ENCODE data around the gene SIGLEC9.
A peak's percentile ranks its signal among the peaks of the same experiment; 100 is the strongest.
"Not testable (repeated sequence)": the region's sequence is repeated elsewhere in the genome, so short reads cannot be mapped to it uniquely, and the experiment has no call there.

SIGLEC9 gene

DNA sequence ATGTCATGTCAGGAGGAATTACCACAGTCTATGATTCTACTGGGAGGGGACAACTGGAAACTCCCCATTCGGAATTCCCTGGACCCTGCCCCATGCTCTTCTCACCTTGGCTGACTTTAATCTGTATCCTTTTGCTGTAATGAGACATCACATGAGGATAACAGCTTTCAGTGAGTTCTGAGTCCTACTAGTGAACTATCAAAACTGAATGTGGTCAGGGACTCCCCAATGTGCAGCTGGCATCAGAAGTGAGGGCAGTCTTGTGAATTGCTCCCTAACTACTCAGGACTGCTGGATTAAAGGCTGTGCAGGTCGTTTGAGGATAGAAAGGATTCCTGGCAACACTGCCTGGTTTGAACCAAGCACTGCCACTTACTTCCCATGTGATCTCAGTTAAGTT is 32.6 kb downstream of the SIGLEC9 start:
- peaks cover 8% of the 10 kb centered on the region for H3K4me1 Mint-ChIP-seq
- DNase-seq, result no peak
- no peaks in the 10 kb centered on the region for H3K36me3 Mint-ChIP-seq
- H3K9me3 Mint-ChIP-seq, result no peaks in the 10 kb centered on the region
- no peak overlapping the region for H3K4me3 Mint-ChIP-seq
- no peak overlapping the region for H3K27ac Mint-ChIP-seq
- CTCF ChIA-PET, result interaction anchor here (0.5 to 9.8 kb wide), 8 partner anchors 12 to 477 kb away, joined by 3 to 125 read pairs (median 6); no protein-coding TSS in a partner anchor
- peaks cover 44% of the 10 kb centered on the region for H3K27me3 Mint-ChIP-seq

DNA sequence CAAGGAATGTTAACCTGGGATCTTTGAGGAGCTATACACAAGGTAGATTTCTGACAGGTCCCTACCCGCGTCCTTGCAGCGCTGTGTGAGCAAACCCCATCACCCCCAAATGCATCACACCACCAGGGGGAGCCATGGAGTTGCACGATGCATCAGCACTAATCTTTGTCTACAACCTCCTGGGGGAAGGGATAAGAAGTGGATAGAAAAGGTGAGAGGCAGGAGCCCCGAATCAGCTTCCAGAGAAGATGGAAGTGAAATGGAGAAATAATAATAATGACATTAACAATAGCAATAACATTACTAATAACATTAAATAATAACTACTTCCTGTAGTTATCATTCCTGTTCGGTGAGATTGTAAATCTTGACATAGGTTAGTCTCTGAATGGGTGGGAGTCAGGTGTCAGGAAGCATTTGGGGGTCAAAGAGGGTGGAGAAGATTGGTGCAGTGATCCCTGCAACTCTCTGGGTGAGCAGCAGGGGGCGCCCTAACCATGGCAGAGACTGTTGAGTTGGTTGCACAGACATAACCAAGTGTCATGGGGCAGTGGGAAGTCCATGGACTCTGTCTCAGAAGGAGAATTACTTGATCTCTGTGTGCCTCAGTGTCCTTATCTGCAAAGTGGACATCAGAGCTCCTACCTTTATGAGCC is 33.9 kb downstream of the SIGLEC9 start:
- no peaks in the 10 kb centered on the region for H3K36me3 Mint-ChIP-seq
- peak overlapping the region; percentile 46 for H3K27ac Mint-ChIP-seq
- peak; percentile 88 for DNase-seq
- H3K4me3 Mint-ChIP-seq, result no peak overlapping the region
- H3K9me3 Mint-ChIP-seq, result no peaks in the 10 kb centered on the region
- H3K4me1 Mint-ChIP-seq, result peaks cover 8% of the 10 kb centered on the region
- H3K27me3 Mint-ChIP-seq, result peaks cover 41% of the 10 kb centered on the region
- CTCF ChIA-PET, result interaction anchor here (0.9 to 9.8 kb wide), 10 partner anchors 10 to 169 kb away, joined by 3 to 125 read pairs (median 6); no protein-coding TSS in a partner anchor

DNA sequence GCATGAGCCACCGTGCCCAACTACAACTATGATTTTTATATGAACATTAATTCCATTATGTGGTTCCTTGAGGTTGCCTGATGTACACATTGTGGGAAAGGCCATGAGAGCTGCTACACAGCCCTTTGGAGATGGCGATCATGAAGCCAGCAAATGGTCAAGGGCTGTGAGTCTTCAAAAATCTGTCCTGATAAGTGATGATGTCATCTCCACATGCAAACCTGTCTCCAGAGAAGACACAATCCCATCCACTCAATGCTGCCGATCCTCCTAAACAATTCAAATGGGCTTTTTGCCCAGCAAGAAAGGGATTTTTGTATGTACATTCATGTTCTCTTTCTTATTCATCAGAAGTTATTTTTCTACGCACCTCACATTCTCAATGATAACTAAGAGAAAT is 35.0 kb downstream of the SIGLEC9 start:
- Mint-ChIP-seq H3K36me3 (no peaks in the 10 kb centered on the region), H3K9me3 (no peaks in the 10 kb centered on the region), H3K27me3 (peaks cover 41% of the 10 kb centered on the region), H3K4me3 (no peak overlapping the region), H3K27ac (no peak overlapping the region), H3K4me1 (peaks cover 10% of the 10 kb centered on the region)
- CTCF ChIA-PET, result interaction anchor here (0.9 to 9.8 kb wide), 4 partner anchors 9 to 105 kb away, joined by 3 to 125 read pairs (median 17); no protein-coding TSS in a partner anchor
- no peak for DNase-seq

DNA sequence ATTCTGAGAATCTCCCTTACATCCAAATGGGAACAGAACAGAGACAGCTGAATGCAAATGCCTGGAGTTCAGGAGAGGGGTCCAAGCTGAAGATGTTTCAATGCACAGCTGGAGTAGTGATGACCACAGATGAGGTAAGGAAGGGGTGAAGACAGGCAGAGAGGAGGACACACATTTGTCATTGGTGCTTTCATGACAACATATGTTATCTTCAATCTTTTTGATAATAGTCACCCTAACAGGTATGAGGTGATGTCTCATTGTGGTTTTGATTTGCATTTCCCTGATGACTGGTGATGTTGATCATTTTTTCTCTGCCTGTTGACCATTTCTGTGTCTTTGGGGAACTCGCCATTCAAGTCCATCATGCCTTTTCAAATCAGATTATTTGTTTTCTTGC is 36.6 kb downstream of the SIGLEC9 start:
- peaks cover 10% of the 10 kb centered on the region for H3K4me1 Mint-ChIP-seq
- CTCF ChIA-PET, result interaction anchor here (9.8 kb wide), 1 partner anchor 98 kb away, joined by 125 read pairs; no protein-coding TSS in a partner anchor
- H3K27me3 Mint-ChIP-seq, result peaks cover 34% of the 10 kb centered on the region
- H3K9me3 Mint-ChIP-seq, result no peaks in the 10 kb centered on the region
- H3K36me3 Mint-ChIP-seq, result no peaks in the 10 kb centered on the region
- DNase-seq, result no peak
- H3K4me3 Mint-ChIP-seq, result no peak overlapping the region
- H3K27ac Mint-ChIP-seq, result no peak overlapping the region

DNA sequence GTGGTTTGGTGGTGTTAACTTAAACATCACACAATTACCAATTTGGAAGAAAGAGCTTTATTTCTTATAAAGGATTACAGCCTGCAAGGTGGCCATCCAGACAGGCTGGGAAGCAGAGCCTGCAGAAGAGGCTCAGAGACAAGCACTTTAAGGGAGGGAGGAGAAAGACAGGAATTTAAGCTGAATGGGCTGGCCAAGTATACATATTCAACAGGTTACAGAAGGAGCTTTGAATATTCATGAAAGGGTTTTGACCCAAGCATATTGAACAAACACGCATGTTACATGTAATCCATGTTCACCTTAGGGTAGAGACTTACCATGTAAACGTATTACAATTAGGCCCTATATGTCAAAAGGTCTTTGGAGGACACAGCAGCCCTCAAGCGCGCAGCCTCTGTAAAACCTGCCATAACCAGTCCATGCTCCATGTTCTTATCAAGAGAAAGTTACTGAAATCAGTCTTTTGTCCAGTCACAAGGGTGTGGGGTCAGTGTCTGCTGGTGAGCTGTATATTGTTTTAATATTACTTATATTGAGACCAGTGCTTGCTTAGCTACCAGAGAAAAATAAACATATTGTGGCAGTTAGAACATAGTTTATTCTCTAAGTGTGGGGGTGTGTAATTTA is 37.3 kb downstream of the SIGLEC9 start:
- Mint-ChIP-seq H3K4me1 (peaks cover 16% of the 10 kb centered on the region), H3K4me3 (no peak overlapping the region), H3K27ac (no peak overlapping the region), H3K9me3 (no peaks in the 10 kb centered on the region), H3K36me3 (no peaks in the 10 kb centered on the region), H3K27me3 (peaks cover 39% of the 10 kb centered on the region)
- CTCF ChIA-PET, result interaction anchor here (1.1 to 9.8 kb wide), 2 partner anchors 97 to 352 kb away, joined by 3 to 125 read pairs; no protein-coding TSS in a partner anchor
- no peak for DNase-seq

DNA sequence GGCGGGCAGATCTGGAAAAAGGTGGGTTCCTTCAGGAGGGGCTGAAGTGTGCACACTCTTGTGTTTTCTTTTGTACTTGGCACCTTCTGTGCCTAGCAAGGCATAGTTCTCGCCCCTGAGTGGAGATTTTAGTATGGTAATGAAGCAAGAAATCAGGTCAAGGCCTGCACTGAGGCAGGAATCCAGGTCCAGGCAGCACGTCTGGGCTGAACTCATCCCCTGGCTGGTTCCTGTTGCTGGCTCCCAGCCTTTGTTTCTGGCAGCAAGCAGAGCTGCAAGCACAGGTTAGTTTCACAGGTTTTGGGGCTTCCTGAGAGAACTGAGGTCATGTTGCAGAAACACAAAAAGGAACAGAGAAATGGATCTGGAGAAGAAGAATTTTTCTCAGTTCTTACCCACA is 38.6 kb downstream of the SIGLEC9 start:
- no peak overlapping the region for H3K4me3 Mint-ChIP-seq
- CTCF ChIA-PET, result interaction anchor here (9.8 kb wide), 1 partner anchor 96 kb away, joined by 125 read pairs; no protein-coding TSS in a partner anchor
- no peak overlapping the region for H3K27ac Mint-ChIP-seq
- H3K36me3 Mint-ChIP-seq, result no peaks in the 10 kb centered on the region
- H3K27me3 Mint-ChIP-seq, result peaks cover 39% of the 10 kb centered on the region
- DNase-seq, result no peak
- H3K9me3 Mint-ChIP-seq, result no peaks in the 10 kb centered on the region
- peaks cover 29% of the 10 kb centered on the region for H3K4me1 Mint-ChIP-seq

DNA sequence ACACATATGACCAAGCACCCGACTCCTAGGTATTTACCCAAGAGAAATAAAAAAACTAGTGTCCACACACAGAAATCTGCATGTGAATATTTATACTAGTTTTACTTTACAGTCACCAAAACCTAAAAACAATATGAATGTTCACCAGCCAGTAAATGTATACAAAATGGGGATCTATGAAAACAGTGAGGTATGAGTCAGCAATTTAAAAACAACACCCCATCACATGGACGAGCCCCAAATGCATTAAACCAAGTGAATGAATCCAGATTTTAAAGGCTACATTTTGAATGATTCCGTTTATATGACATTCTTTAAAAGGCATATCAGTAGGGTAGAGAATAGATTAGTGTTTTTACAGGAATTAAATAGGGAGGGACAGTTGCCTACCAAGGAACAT is 39.5 kb downstream of the SIGLEC9 start:
- peaks cover 39% of the 10 kb centered on the region for H3K27me3 Mint-ChIP-seq
- no peak overlapping the region for H3K4me3 Mint-ChIP-seq
- no peak overlapping the region for H3K27ac Mint-ChIP-seq
- CTCF ChIA-PET, result interaction anchor here (0.6 kb wide), 2 partner anchors 90 to 231 kb away, joined by 3 read pairs; no protein-coding TSS in a partner anchor
- H3K4me1 Mint-ChIP-seq, result peaks cover 30% of the 10 kb centered on the region
- H3K36me3 Mint-ChIP-seq, result no peaks in the 10 kb centered on the region
- no peaks in the 10 kb centered on the region for H3K9me3 Mint-ChIP-seq
- DNase-seq, result no peak

DNA sequence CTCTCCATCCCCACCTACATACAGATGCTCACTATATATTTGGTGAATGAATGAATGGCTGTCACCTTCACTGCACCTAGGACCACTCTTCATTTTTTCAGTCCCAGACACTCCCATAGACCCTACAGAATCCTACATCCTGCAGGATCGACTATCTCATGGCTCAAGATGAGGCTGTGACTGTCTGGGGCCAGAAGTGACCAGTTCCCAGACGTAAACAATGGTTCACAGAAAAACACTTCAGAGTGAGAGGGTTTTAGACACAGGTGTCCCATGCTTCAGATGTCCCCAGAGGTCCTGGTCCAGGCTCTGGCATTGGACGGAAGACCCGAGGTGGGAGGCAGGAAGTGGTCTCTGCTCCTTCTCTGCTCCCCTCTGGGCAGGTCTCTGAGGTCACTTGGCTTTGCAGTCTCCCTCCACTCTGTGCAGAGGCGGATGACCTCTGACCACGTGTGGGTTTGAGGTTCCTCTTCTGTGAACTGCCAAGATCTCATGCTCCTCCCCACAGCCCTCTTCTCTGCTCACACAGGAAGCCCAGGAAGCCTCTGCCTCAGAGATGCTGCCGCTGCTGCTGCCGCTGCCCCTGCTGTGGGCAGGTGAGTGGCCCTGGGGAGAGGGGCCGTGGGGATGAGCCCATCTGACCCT is 42.3 kb downstream of the SIGLEC9 start:
- Mint-ChIP-seq H3K27ac (peak overlapping the region; percentile 47), H3K27me3 (peaks cover 39% of the 10 kb centered on the region), H3K9me3 (no peaks in the 10 kb centered on the region), H3K4me3 (peak overlapping the region; percentile 70), H3K4me1 (peaks cover 35% of the 10 kb centered on the region), H3K36me3 (no peaks in the 10 kb centered on the region)
- DNase-seq, result peak; percentile 57
- CTCF ChIA-PET, result interaction anchor here (1.0 kb wide), 1 partner anchor 92 kb away, joined by 3 read pairs; no protein-coding TSS in a partner anchor

DNA sequence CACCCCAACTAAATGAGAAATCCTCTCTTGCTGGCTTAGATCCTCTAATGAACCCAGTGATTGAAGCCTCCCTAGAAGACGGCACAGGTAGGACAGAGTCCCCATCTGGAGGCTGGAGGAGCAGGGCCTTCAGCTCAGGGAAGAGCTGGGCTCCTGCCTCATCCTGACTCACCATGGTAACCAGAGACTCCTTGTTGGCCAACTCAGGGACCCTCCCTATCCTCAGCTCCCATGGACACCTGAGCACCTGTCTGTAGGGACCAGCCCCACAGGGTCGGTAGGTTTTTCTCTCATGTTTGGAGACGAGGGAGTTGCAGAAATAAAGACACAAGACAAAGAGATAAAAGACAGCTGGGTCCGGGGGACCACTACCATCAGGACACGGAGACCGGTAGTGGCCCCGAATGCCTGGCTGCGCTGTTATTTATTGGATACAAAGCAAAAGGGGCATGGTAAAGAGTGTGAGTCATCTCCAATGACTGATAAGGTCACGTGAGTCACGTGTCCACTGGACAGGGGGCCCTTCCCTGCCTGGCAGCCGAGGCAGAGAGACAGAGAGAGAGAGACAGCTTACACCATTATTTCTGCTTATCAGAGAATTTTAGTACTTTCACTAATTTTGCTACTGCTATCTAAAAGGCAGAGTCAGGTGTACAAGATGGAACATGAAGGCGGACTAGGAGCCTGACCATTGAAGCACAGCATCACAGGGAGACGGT is 44.0 kb downstream of the SIGLEC9 start:
- H3K9me3 Mint-ChIP-seq, result no peaks in the 10 kb centered on the region
- peaks cover 31% of the 10 kb centered on the region for H3K27me3 Mint-ChIP-seq
- H3K4me1 Mint-ChIP-seq, result peaks cover 35% of the 10 kb centered on the region
- no peak overlapping the region for H3K27ac Mint-ChIP-seq
- no peak for DNase-seq
- H3K36me3 Mint-ChIP-seq, result no peaks in the 10 kb centered on the region
- peak overlapping the region; percentile 32 for H3K4me3 Mint-ChIP-seq
- CTCF ChIA-PET, result interaction anchor here (1.0 to 4.6 kb wide), 5 partner anchors 10 to 147 kb away, joined by 3 to 30 read pairs (median 5); no protein-coding TSS in a partner anchor

DNA sequence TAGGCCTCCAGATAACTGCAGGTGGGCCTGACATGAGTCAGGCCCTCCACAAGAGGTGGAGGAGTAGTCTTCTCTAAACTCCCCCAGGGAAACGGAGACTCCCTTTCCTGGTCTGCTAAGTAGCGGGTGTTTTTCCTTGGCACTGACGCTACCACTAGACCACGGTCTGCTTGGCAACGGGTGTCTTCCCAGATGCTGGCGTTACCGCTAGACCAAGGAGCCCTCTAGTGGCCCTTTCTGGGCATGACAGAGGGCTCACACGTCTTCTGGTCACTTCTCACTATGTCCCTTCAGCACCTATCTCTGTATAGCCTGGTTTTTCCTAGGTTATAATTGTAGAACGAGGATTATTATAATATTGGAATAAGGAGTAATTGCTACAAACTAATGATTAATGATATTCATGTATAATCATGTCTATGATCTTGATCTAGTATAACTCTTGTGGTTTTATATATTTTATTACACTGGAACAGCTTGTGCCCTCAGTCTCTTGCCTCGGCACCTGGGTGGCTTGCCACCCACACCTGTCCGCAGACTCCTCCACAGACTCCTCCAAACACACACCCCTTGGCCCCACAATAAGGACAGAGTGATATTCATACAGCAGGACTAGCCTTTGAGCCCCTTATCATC is 44.7 kb downstream of the SIGLEC9 start:
- peak; percentile 74 for DNase-seq
- H3K36me3 Mint-ChIP-seq, H3K4me3 Mint-ChIP-seq, H3K9me3 Mint-ChIP-seq, H3K27ac Mint-ChIP-seq: not testable (repeated sequence)
- CTCF ChIA-PET, result interaction anchor here (1.4 to 4.6 kb wide), 4 partner anchors 11 to 148 kb away, joined by 5 to 30 read pairs (median 14); no protein-coding TSS in a partner anchor
- Mint-ChIP-seq H3K4me1 (peaks cover 33% of the 10 kb centered on the region), H3K27me3 (peaks cover 31% of the 10 kb centered on the region)

DNA sequence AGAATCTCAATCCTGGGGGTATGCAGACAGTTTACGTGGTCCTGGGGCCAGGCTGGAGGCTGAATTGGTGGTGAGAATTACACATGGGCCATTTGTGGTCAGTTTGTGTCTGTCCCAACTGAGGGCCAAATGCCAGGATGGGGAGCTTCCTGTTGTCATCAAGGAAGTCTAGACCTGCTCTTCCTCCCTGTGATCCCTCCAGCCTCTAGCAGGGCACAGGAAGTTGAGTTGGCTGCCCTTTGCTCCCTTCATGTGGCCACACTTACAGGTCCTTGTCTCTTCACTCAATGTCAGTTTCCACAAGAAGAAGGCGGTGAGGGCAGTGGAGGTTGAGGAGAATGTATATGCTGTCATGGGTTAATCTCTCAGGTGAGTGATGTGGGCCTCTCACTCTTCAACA is 47.5 kb downstream of the SIGLEC9 start:
- no peak for DNase-seq
- Mint-ChIP-seq H3K9me3 (no peaks in the 10 kb centered on the region), H3K4me3 (no peak overlapping the region), H3K4me1 (peaks cover 24% of the 10 kb centered on the region), H3K27ac (no peak overlapping the region), H3K27me3 (peaks cover 24% of the 10 kb centered on the region), H3K36me3 (no peaks in the 10 kb centered on the region)
- CTCF ChIA-PET, result no interaction called here

DNA sequence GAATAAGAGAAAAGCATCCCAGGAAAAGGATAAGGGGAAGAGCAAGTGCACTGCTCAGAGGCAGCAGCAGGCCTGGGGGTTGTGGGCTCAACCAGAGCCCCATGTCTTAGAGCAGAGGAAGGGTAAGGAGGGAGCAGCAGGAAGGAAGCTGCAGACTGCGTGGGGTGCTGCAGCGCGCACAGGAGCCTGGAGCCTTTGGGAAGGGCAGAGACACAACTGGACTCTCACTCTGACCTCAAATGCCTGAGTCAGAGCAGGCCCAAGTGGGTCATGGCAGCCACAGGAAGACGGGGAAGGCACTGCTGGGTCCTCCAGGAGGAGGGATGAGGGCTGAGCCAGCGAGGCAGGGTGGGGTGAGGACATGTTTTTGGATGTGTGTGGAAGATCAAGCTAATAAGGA is 49.0 kb downstream of the SIGLEC9 start:
- Mint-ChIP-seq H3K4me3 (no peak overlapping the region), H3K4me1 (peaks cover 9% of the 10 kb centered on the region), H3K36me3 (no peaks in the 10 kb centered on the region), H3K27me3 (peaks cover 15% of the 10 kb centered on the region), H3K9me3 (no peaks in the 10 kb centered on the region), H3K27ac (no peak overlapping the region)
- CTCF ChIA-PET, result interaction anchor here (0.7 to 0.9 kb wide), 2 partner anchors 14 to 15 kb away, joined by 3 read pairs; no protein-coding TSS in a partner anchor
- no peak for DNase-seq

DNA sequence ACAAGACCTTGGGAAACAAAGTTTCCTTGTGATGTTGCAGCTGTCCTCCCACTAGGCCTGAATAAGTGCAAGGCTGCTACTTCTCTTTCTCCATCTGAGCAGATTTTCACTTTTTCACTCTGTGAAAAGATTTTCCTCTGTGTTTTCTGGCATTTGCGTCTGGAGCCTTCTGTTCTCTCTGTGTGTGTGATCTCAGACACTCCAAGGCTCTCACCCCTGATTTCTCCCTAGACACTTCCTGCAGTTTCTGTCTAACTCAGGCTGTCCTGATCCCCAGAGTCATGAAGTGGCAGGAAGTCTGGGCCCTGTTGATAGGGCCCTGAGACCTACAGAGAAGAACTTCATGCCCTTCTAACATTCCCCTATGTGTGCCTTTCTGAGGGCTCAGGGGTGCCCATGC is 54.5 kb downstream of the SIGLEC9 start:
- no peak for DNase-seq
- no peak overlapping the region for H3K4me3 Mint-ChIP-seq
- H3K27me3 Mint-ChIP-seq, result peaks cover 36% of the 10 kb centered on the region
- H3K9me3 Mint-ChIP-seq, result no peaks in the 10 kb centered on the region
- H3K27ac Mint-ChIP-seq, result no peak overlapping the region
- no peaks in the 10 kb centered on the region for H3K36me3 Mint-ChIP-seq
- CTCF ChIA-PET, result interaction anchor here (2.1 kb wide), 1 partner anchor 21 kb away, joined by 7 read pairs; no protein-coding TSS in a partner anchor
- H3K4me1 Mint-ChIP-seq, result peaks cover 2% of the 10 kb centered on the region

Data from activated naive CD4-positive, alpha-beta T cell treated with anti-CD3 and anti-CD28 coated beads, Interleukin-2, amount 10 ng/mL, durations not matched to agents 7 days and 5 days (primary cell).